Heart left ventricle (tissue), 13 donors: ENCODE data around the gene GGN.

ENCODE experiments used
- POLR2A ChIP-seq, 2 donors: fragments of 450-650 bp; IDR thresholded peaks; one replicate each; pipeline ENCODE4 v1.6.1; 2017; ENCODE audit warnings: antibody characterized with exemption in 2 of 2, mild to moderate bottlenecking in 2 of 2, moderate library complexity in 2 of 2
- TF ChIP-seq, protein P1 (sequence below), 12 donors: fragments of 200-600 bp; sonication (generic) in 4 of 12; IDR thresholded peaks; one replicate each; pipeline versions ENCODE4 v1.5.0 to v1.8.0; 2018 to 2022; ENCODE audit warnings: antibody characterized with exemption in 12 of 12, mild to moderate bottlenecking in 5 of 12
- donor health status: ischemic (EF 13 %, LVEDD 7.1; RV severe dilation, severe dysfunction).
- donor health status: DM: no; HTN: yes; CAD: no.
- donor health status: DM: no; HTN: no; CAD: no.
- donor health status: ischemic (EF 25% LVEDD 6.9; RV normal size, moderate dysfunction).
- donor health status: ischemic (EF 25% LVEDD 5.7; RV mildly dilated, moderate dysfunction).
- donor health status: ischemic (EF 35%, LVEDD 5.7; RV mildly dilated, moderate dysfunction).
- donor health status: nonischemic (EF 11% LVEDD 7.7; RV severe dilation, severe dysfunction).
- donor health status: DM: yes; HTN: yes; CAD: no.
- donor health status: PGD.
- donor health status: ischemic (EF 29% LVEDD 5.4; RV normal size, mild dysfunction).
- donor health status: nonischemic (EF 23%, LVEDD 6.1; RV moderate dilation, normal function).

DNA sequence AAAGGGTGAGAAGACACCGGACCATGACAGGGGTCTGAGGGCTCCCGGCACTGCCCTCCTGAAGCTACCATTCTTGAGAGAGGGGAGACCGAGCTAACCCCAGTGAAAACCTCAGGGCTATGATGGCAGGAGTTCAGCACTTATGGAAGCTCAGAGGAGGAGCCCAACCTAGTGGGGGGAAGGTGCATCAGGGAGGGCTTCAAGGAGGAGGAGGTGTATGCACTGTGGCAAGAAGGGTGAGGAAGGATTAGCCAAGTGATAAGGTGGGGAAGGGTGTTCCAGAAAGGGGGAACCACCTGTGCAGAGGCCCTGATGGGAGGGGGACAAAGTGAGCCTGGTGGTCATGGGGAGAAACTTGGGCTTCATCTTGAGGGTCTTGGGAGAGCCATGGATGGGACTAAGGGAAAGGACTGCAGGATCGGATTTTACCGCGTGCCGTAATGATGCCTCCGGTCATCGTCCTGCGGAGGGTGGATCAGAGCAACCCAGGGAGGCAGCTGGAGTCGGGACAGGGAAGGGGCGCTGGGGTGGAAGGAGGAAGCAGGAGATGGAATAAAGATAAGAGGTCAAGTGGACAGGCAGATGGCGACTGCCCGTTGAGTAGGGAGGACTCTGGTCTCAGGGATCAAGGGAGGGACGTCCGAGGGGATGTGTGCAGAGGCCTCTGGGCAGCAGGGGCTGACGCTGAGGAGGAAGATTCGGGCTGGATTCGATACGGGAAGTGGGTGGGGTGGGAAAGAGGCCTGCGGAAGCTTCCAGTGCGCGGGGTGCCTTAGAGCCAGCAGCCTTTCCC, 26.8 kb downstream of the GGN start:
- TF ChIP-seq, protein P1, sequence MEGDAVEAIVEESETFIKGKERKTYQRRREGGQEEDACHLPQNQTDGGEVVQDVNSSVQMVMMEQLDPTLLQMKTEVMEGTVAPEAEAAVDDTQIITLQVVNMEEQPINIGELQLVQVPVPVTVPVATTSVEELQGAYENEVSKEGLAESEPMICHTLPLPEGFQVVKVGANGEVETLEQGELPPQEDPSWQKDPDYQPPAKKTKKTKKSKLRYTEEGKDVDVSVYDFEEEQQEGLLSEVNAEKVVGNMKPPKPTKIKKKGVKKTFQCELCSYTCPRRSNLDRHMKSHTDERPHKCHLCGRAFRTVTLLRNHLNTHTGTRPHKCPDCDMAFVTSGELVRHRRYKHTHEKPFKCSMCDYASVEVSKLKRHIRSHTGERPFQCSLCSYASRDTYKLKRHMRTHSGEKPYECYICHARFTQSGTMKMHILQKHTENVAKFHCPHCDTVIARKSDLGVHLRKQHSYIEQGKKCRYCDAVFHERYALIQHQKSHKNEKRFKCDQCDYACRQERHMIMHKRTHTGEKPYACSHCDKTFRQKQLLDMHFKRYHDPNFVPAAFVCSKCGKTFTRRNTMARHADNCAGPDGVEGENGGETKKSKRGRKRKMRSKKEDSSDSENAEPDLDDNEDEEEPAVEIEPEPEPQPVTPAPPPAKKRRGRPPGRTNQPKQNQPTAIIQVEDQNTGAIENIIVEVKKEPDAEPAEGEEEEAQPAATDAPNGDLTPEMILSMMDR (IDR thresholded peaks at IDR 0.05), result no peak
- no peak for TF ChIP-seq POLR2A (IDR thresholded peaks at IDR 0.05)
